ENCODE measurements around the gene SLC31A1.

DNA sequence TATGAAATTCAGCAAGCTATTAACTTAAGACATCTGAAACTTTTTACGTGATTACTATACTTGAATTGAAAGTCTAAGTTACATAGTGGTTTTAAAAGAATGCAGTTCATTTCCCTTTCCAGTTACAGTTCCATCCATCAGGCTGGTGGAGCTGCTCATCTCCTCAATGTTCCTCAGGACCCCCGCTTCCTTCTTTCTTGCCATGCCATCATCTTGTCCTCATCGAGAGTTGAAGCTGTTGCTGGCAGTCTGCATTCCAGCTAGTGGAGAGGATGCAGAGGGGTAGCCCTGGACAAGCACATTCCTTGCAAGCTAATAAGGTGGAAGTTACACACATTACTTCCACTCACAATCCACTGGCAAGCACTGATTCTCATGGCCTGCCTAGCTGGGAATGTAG, 90.6 kb downstream of the SLC31A1 start:
- TF ChIP-seq, protein P1, sequence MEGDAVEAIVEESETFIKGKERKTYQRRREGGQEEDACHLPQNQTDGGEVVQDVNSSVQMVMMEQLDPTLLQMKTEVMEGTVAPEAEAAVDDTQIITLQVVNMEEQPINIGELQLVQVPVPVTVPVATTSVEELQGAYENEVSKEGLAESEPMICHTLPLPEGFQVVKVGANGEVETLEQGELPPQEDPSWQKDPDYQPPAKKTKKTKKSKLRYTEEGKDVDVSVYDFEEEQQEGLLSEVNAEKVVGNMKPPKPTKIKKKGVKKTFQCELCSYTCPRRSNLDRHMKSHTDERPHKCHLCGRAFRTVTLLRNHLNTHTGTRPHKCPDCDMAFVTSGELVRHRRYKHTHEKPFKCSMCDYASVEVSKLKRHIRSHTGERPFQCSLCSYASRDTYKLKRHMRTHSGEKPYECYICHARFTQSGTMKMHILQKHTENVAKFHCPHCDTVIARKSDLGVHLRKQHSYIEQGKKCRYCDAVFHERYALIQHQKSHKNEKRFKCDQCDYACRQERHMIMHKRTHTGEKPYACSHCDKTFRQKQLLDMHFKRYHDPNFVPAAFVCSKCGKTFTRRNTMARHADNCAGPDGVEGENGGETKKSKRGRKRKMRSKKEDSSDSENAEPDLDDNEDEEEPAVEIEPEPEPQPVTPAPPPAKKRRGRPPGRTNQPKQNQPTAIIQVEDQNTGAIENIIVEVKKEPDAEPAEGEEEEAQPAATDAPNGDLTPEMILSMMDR (IDR thresholded peaks at IDR 0.05; ENCODE audit: insufficient read depth, low read length) = no peak
- no peak for TF ChIP-seq POLR2AphosphoS5 (IDR thresholded peaks at IDR 0.05; ENCODE audit: low read depth)
